Trophoblast cell (in vitro differentiated cells and primary cell): Measurements from ENCODE around the gene ATP1A1.

Experiments
- DNase-seq, 2 donors: peaks; one replicate each; pipeline ENCODE4 v3.0.0-alpha.2; 2016
- H2AFZ ChIP-seq: 2 replicates; pipeline ENCODE4 v1.6.1; 2013; ENCODE audit warnings: low read length, moderate library complexity, mild to moderate bottlenecking; ENCODE audit not compliant: insufficient read depth, poor library complexity
- H2AK5ac ChIP-seq: 2 replicates; pipeline ENCODE4 v1.6.1; 2013; ENCODE audit warnings: mild to moderate bottlenecking, low read length
- H2BK120ac ChIP-seq: 2 replicates; pipeline ENCODE4 v1.6.1; 2013; ENCODE audit warnings: low read length, mild to moderate bottlenecking, moderate library complexity; ENCODE audit not compliant: insufficient read depth, poor library complexity
- H2BK12ac ChIP-seq: 2 replicates; pipeline ENCODE4 v1.6.1; 2013; ENCODE audit warnings: mild to moderate bottlenecking, low read length, moderate library complexity
- H2BK5ac ChIP-seq: 2 replicates; pipeline ENCODE4 v1.6.1; 2013; ENCODE audit warnings: low read length, low read depth, moderate library complexity, mild to moderate bottlenecking; ENCODE audit not compliant: poor library complexity
- H3K14ac ChIP-seq: 2 replicates; pipeline ENCODE4 v1.6.1; 2013; ENCODE audit warnings: mild to moderate bottlenecking, low read length
- H3K18ac ChIP-seq: 2 replicates; pipeline ENCODE4 v1.6.1; 2013; ENCODE audit warnings: mild to moderate bottlenecking, low read length
- H3K23ac ChIP-seq: 2 replicates; pipeline ENCODE4 v1.6.1; 2013; ENCODE audit warnings: low read length
- H3K27ac ChIP-seq: 2 replicates; pipeline ENCODE4 v1.5.1; 2013; ENCODE audit warnings: low read depth, mild to moderate bottlenecking, inconsistent platforms, low read length, moderate library complexity
- H3K27me3 ChIP-seq: 2 replicates; pipeline ENCODE4 v1.6.1; 2013; ENCODE audit warnings: inconsistent platforms, mild to moderate bottlenecking, low read length, moderate library complexity; ENCODE audit not compliant: insufficient read depth
- H3K36me3 ChIP-seq, 2 experiments: 1 replicate in 1 of 2; 2 replicates in 1 of 2; pipeline ENCODE4 v1.6.1; 2013; ENCODE audit warnings: low read length in 2 of 2, mild to moderate bottlenecking in 2 of 2, moderate library complexity in 1 of 2; ENCODE audit not compliant: insufficient read depth in 2 of 2, control insufficient read depth in 1 of 2
- H3K4ac ChIP-seq: 2 replicates; pipeline ENCODE4 v1.6.1; 2013; ENCODE audit warnings: low read depth, mild to moderate bottlenecking, low read length, moderate library complexity
- H3K4me1 ChIP-seq, 2 experiments: 1 replicate in 1 of 2; 2 replicates in 1 of 2; pipeline ENCODE4 v1.6.1; 2013; ENCODE audit warnings: low read length in 2 of 2, mild to moderate bottlenecking in 2 of 2, moderate library complexity in 1 of 2; ENCODE audit not compliant: insufficient read depth in 2 of 2, control insufficient read depth in 1 of 2
- H3K4me2 ChIP-seq: 2 replicates; pipeline ENCODE4 v1.6.1; 2013; ENCODE audit warnings: inconsistent platforms, mild to moderate bottlenecking, low read length, moderate library complexity
- H3K4me3 ChIP-seq: 2 replicates; pipeline ENCODE4 v1.5.1; 2013; ENCODE audit warnings: mild to moderate bottlenecking, low read depth, low read length, inconsistent platforms
- H3K79me1 ChIP-seq: one replicate; pipeline ENCODE4 v1.6.1; 2013; ENCODE audit warnings: low read length
- H3K79me2 ChIP-seq: 2 replicates; pipeline ENCODE4 v1.6.1; 2013; ENCODE audit warnings: low read length, mild to moderate bottlenecking; ENCODE audit not compliant: control insufficient read depth, insufficient read depth, poor library complexity
- H3K9ac ChIP-seq: 2 replicates; pipeline ENCODE4 v1.6.1; 2013; ENCODE audit warnings: mild to moderate bottlenecking, low read length
- H3K9me3 ChIP-seq: 2 replicates; pipeline ENCODE4 v1.6.1; 2013; ENCODE audit warnings: low read depth, mild to moderate bottlenecking, control low read depth, inconsistent platforms, low read length; ENCODE audit not compliant: insufficient read depth
- H4K12ac ChIP-seq: 2 replicates; pipeline ENCODE4 v1.6.1; 2013; ENCODE audit warnings: low read depth, mild to moderate bottlenecking, low read length, moderate library complexity
- H4K8ac ChIP-seq: 2 replicates; pipeline ENCODE4 v1.6.1; 2013; ENCODE audit warnings: low read depth, mild to moderate bottlenecking, low read length, moderate library complexity
- H4K91ac ChIP-seq: one replicate; pipeline ENCODE4 v1.6.1; 2013; ENCODE audit warnings: low read depth, mild to moderate bottlenecking, low read length, moderate library complexity
- WGBS: extraction: QIAGEN DNeasy Blood & Tissue Kit; methylation state at CpG from one replicate; pipeline ENCODE4 v1.1.7; 2013; ENCODE audit warnings: missing lambda C conversion rate; ENCODE audit not compliant: insufficient read length, insufficient coverage; ENCODE audit errors: extremely low coverage; 5-methylcytosine and 5-hydroxymethylcytosine counted together

ATP1A1 gene

DNA sequence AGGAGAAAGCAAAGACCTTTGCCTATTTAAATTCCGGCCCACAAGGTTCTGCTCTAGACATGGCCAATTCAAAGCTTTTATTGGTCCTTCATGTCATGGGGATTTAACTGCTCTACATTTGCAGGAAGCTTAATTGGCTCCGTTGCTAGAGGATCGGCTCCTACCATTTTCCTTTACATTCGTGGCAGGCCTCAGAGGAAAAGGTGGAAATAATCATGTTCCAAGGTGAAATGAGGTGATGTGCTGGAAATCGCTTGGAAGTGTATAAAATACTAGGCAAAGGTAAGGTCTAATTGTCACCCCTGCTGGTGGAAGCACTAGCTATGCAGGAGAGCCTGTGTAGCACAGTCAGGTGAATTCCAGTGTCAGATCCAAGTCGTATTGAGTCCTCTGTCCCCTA, 55.5 kb downstream of the ATP1A1 start:
- H3K14ac ChIP-seq = no peak overlapping the region
- no peaks in the 10 kb centered on the region for H3K9me3 ChIP-seq
- no peak overlapping the region for H3K18ac ChIP-seq
- no peak overlapping the region for H4K91ac ChIP-seq
- DNase-seq = no peak
- peaks cover 10 to 13% of the 10 kb centered on the region in 2 experiments for H3K4me1 ChIP-seq
- no peak overlapping the region for H3K4ac ChIP-seq
- no peak overlapping the region for H3K23ac ChIP-seq
- peaks cover 8% of the 10 kb centered on the region for H3K79me1 ChIP-seq
- H2AFZ ChIP-seq = no peak overlapping the region
- H3K36me3 ChIP-seq = no peaks in the 10 kb centered on the region
- H3K4me2 ChIP-seq = no peak overlapping the region
- no peak overlapping the region for H3K4me3 ChIP-seq
- H4K8ac ChIP-seq = no peak overlapping the region
- H2AK5ac ChIP-seq = no peak overlapping the region
- H2BK12ac ChIP-seq = no peak overlapping the region
- H3K27ac ChIP-seq = no peak overlapping the region
- H3K79me2 ChIP-seq = no peaks in the 10 kb centered on the region
- no peak overlapping the region for H4K12ac ChIP-seq
- no peak overlapping the region for H2BK120ac ChIP-seq
- no peaks in the 10 kb centered on the region for H3K27me3 ChIP-seq
- no peak overlapping the region for H3K9ac ChIP-seq
- H2BK5ac ChIP-seq = no peak overlapping the region
- no CpG with 5 or more reads among the region's 6 CpGs for WGBS

GRCh38 chr1:116429821-116430374, 56.9 kb downstream of the ATP1A1 start:
- Histone ChIP-seq H3K79me1 (peaks cover 8% of the 10 kb centered on the region), H3K36me3 (no peaks in the 10 kb centered on the region), H2BK12ac (no peak overlapping the region), H4K12ac (no peak overlapping the region), H4K91ac (no peak overlapping the region), H2AFZ (peak overlapping the region; percentile 50), H2BK120ac (no peak overlapping the region), H4K8ac (no peak overlapping the region), H3K18ac (no peak overlapping the region), H3K4ac (no peak overlapping the region), H3K27me3 (no peaks in the 10 kb centered on the region), H3K23ac (no peak overlapping the region), H3K9ac (no peak overlapping the region), H3K27ac (no peak overlapping the region), H3K14ac (no peak overlapping the region), H3K9me3 (no peaks in the 10 kb centered on the region), H2AK5ac (no peak overlapping the region), H2BK5ac (no peak overlapping the region), H3K4me1 (peaks cover 10 to 14% of the 10 kb centered on the region in 2 experiments), H3K4me2 (no peak overlapping the region), H3K79me2 (no peaks in the 10 kb centered on the region), H3K4me3 (no peak overlapping the region)
- WGBS = no CpG with 5 or more reads among the region's 2 CpGs
- DNase-seq = no peak

DNA sequence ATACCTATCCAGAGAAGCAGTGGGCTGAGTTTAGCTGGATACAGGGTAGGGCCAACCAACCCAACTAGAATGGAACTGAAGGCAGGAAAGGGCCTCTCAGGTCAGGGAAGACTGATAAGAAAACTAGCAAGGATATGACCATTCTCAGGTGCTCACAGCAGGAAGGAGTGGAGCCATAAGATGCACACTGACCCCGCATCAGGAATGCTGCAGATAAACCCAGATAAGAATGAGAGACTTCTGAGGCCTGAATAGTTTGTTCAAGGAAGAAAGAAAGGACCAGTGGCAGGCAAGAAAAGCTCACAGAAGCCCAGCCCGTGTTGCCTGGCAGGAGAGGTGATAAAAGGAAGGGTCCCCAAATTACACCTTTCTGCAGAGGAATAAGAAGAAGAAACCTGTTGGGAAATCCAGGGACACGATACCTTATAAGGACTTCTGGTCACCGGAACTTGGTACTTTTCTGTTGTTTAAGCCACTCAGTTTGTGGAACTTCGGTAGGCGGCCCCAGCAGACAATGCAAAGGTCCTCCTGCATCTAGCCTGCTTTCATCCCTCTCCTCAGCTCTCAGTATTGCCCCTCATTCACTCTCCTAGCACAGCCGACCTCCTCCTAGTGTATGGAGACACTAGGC, 58.9 kb downstream of the ATP1A1 start:
- Histone ChIP-seq H2BK120ac (peak overlapping the region; percentile 49), H3K27ac (no peak overlapping the region), H3K79me1 (peaks cover 8% of the 10 kb centered on the region), H2AFZ (no peak overlapping the region), H3K9me3 (no peaks in the 10 kb centered on the region), H3K18ac (no peak overlapping the region), H3K4me1 (peaks cover 10 to 14% of the 10 kb centered on the region in 2 experiments), H2BK5ac (peak overlapping the region; percentile 22), H4K8ac (peak overlapping the region; percentile 17), H3K23ac (no peak overlapping the region), H3K4me3 (no peak overlapping the region), H2BK12ac (peak overlapping the region; percentile 83), H3K4ac (no peak overlapping the region), H3K14ac (peak overlapping the region; percentile 40), H4K91ac (peak overlapping the region; percentile 71), H3K4me2 (no peak overlapping the region), H2AK5ac (peak overlapping the region; percentile 50), H3K36me3 (no peaks in the 10 kb centered on the region), H3K27me3 (no peaks in the 10 kb centered on the region), H3K9ac (no peak overlapping the region), H3K79me2 (no peaks in the 10 kb centered on the region), H4K12ac (no peak overlapping the region)
- DNase-seq = no peak
- WGBS = no CpG with 5 or more reads among the region's 7 CpGs

- H2AFZ ChIP-seq = no peak overlapping the region
- peak overlapping the region; percentile 13 for H3K4ac ChIP-seq
- peaks cover 10 to 14% of the 10 kb centered on the region in 2 experiments for H3K4me1 ChIP-seq
- H3K23ac ChIP-seq = no peak overlapping the region
- peak overlapping the region; percentile 88 for H4K91ac ChIP-seq
- peak in 1 of 2 donors; percentile 64 for DNase-seq
- WGBS = no CpG with 5 or more reads among the region's 3 CpGs
- H3K27ac ChIP-seq = no peak overlapping the region
- peak overlapping the region; percentile 25 for H3K14ac ChIP-seq
- no peaks in the 10 kb centered on the region for H3K9me3 ChIP-seq
- H4K8ac ChIP-seq = peak overlapping the region; percentile 40
- no peak overlapping the region for H2BK5ac ChIP-seq
- H3K79me2 ChIP-seq = no peaks in the 10 kb centered on the region
- H3K4me3 ChIP-seq = no peak overlapping the region
- no peaks in the 10 kb centered on the region for H3K27me3 ChIP-seq
- peak overlapping the region; percentile 70 for H2BK120ac ChIP-seq
- H4K12ac ChIP-seq = no peak overlapping the region
- H3K9ac ChIP-seq = no peak overlapping the region
- H3K18ac ChIP-seq = peak overlapping the region; percentile 35
- H2AK5ac ChIP-seq = peak overlapping the region; percentile 55
- peaks cover 8% of the 10 kb centered on the region for H3K79me1 ChIP-seq
- no peak overlapping the region for H3K4me2 ChIP-seq
- peak overlapping the region; percentile 59 for H2BK12ac ChIP-seq
- H3K36me3 ChIP-seq = no peaks in the 10 kb centered on the region
Measured at GRCh38 chr1:116432655-116433265, 59.7 kb downstream of the ATP1A1 start.
